T47D (cell line): ENCODE results near the gene GALNT2.

ENCODE experiments used
- DNase-seq, 2 experiments: peaks; one replicate each; pipeline versions ENCODE4 v3.0.0 to v3.0.0-alpha.2; 2011 to 2012; ENCODE audit warnings: low read depth in 1 of 2, low spot score in 1 of 2
- JUND ChIP-seq: IDR thresholded peaks from 2 replicates; pipeline ENCODE4 v1.6.1; 2012; ENCODE audit warnings: low read depth
- in situ Hi-C: cut with HindIII; loops from 2 replicates; pipeline ENCODE4 v1.10.0; 2016; ENCODE audit warnings: low sequenced_read_pairs, low pct_unique_long_range_greater_than_20kb

The GALNT2 gene

GRCh38 chr1:230147253-230148125 lies 80.5 kb downstream of the GALNT2 start:
- no peak for TF ChIP-seq JUND
- no peak for DNase-seq
- in situ Hi-C loops, result no loop called here

DNA sequence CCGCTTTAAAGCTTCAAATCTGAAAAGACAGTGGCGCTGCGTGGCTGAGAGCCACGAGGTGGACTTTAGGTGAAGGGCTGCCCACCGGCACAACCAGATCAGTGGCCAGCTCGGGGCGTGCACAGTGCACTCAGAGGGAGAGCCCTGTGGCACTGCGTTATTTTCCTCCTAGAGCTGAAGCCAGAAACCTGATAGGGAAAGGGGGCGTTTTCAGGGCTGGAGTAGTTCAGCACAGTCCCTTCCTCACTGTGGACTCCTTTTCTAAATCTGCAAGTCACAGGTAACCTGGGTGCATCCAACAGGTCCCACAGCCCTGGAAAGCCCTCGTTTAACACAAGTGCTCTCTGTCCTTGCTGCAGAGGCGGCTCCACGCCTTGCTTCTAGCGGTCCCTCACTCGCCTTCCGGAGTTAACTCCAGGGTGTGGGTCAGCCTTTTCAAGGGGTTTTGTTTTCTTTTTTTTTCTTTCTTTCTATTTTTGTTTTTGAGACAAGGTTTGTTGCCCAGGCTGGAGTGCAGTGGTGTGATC lies 81.2 kb downstream of the GALNT2 start:
- in situ Hi-C loops, result no loop called here
- no peak for TF ChIP-seq JUND
- no peak for DNase-seq

DNA sequence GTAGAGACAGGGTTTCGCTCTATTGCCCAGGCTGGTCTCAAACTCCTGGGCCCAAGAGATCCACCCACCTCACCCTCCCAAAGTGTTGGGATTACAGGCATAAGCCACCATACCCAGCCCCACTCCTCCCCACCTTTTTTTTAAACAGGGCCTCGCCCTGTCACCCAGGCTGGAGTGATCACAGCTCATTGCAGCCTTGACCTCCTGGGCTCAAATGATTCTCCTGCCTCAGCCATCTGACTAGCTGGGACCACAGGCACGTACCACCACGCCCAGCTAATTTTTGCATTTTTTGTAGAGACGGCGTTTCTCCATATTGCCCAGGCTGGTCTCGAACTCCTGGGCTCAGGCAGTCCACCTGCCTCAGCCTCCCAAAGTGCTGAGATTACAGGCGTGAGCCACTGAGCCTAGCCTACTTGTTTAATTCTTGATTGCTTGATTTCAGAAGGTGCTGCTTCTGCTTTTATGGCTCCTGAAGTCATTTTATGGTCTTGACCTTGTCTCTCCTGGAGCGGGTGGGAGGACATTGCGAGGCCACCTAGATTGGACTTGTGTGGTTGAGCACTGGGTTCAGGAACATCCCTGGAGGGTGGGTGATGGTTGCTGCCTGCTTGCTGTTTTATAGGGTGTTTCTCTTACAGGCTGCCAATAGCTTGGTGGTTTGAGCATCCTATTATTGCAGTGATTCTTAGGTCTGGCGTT lies 81.9 kb downstream of the GALNT2 start:
- in situ Hi-C loops, result no loop called here
- no peak for TF ChIP-seq JUND
- no peak for DNase-seq

DNA sequence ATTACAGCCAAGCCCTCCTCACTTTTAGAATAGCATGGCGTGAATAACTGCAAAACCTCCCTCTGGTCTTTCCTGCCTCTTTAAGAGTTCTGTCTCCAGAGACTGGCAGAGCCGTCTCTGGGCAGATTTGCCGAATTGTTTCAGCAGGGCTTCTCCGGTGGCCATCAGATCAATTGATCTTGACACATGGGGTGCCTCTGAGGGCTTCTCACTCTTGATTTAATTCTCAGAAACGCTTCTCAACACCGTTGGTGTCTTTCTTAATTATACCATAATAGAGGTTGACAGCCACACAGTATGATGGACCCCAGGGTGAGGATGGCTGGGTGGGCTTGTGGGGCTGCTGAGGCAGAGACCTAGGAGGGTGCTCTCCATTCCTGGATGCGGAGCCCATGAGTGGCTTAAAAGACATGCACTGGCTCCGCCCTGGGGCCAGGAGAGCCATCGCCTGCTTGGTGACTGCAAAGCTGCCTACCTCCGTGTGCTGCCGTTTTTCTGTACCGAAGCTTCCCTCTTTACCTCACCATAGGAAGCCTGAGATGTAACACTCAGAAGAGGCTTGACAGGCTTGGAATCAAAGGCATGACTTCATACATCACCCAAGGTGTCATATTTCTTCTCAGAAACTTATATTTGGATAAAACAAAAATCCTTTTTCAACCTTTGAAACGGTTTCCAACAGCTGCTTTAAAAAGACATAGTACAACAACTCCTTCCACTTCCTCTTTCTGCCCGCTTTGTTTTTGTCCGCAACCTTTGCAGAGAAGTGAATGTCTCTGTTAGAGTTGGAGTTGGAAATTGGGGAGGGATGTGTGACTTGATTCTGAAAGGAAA lies 82.9 kb downstream of the GALNT2 start:
- no peak for DNase-seq
- no peak for TF ChIP-seq JUND
- in situ Hi-C loops, result no loop called here

- in situ Hi-C loops, result no loop called here
- TF ChIP-seq JUND, result no peak
- DNase-seq, result no peak
These were observed 83.6 kb downstream of the GALNT2 start for GRCh38 chr1:230150615-230151014.

GRCh38 chr1:230151924-230152468 lies 85.0 kb downstream of the GALNT2 start:
- in situ Hi-C loops, result no loop called here
- no peak for DNase-seq
- no peak for TF ChIP-seq JUND

GRCh38 chr1:230152999-230153398 lies 86.0 kb downstream of the GALNT2 start:
- TF ChIP-seq JUND, result no peak
- in situ Hi-C loops, result no loop called here
- DNase-seq, result no peak

DNA sequence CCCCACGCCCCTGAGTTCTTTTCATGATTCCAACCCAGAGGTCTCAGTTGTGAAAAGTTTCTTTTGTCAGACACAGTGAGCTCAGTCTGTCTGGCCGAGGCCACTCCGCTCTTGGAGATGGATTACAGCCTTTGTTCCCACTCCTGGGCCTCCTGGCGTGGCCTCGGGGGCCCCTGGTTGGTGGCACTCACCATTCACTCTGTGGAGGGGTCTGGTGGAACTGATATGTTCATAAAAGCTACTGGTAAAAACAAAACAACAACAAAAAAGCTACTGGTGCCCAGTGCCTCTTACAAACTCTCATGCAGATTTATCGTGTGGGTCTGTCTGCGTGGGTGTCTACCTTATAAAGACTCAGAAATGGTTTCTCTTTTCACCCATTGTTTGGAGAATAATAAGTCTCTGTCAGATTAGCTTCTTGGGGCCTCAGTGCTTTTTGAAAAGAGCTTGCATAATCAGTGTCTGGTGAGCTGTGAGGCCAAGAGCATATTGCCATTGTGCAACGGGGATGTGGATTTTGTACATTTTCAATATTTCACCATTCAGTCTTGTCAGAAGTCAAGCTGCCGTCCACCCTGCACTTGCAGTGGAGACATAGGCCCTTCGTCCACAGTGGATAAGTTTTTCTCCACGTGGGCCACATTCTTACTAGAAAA lies 86.7 kb downstream of the GALNT2 start:
- TF ChIP-seq JUND, result no peak
- DNase-seq, result no peak
- in situ Hi-C loops, result no loop called here

- no peak for TF ChIP-seq JUND
- in situ Hi-C loops, result no loop called here
- no peak for DNase-seq
These were observed 88.0 kb downstream of the GALNT2 start for GRCh38 chr1:230155021-230155420.

- no peak for DNase-seq
- in situ Hi-C loops, result no loop called here
- no peak for TF ChIP-seq JUND
These were observed 89.0 kb downstream of the GALNT2 start for GRCh38 chr1:230156068-230156467.

- in situ Hi-C loops, result no loop called here
- DNase-seq, result no peak
- no peak for TF ChIP-seq JUND
These were observed 89.5 kb downstream of the GALNT2 start for GRCh38 chr1:230156536-230156935.
